HepG2 (cell line): Measurements from ENCODE around the gene MTA3. TPM values are rescaled to one million over a fixed set of nuclear protein-coding genes. Genes with fewer than 3 reads are reported as not detected.

Experiments
- EED ChIP-seq: sonication (generic); formaldehyde crosslinking; IDR thresholded peaks from 2 replicates; pipeline ENCODE4 v1.5.0; 2020; ENCODE audit warnings: mild to moderate bottlenecking, missing genetic modification reagents
- GATAD1 ChIP-seq: IDR thresholded peaks from 2 replicates; pipeline ENCODE4 v1.6.1; 2016; ENCODE audit warnings: missing genetic modification reagents, missing compliant biosample characterization
- HHEX ChIP-seq: IDR thresholded peaks from 2 replicates; pipeline ENCODE4 v1.6.1; 2016; ENCODE audit warnings: control low read depth
- HOXA3 ChIP-seq: sonication (generic); formaldehyde crosslinking; IDR thresholded peaks from 2 replicates; pipeline ENCODE4 v1.5.0; 2020; ENCODE audit warnings: missing genetic modification reagents
- NAIF1 ChIP-seq: sonication (generic); formaldehyde crosslinking; IDR thresholded peaks from 2 replicates; pipeline ENCODE4 v1.5.0; 2020; ENCODE audit warnings: mild to moderate bottlenecking, missing genetic modification reagents, borderline replicate concordance
- NCOA2 ChIP-seq: sonication (generic); formaldehyde crosslinking; IDR thresholded peaks from 2 replicates; pipeline ENCODE4 v1.8.0; 2022; ENCODE audit warnings: inconsistent platforms
- ONECUT2 ChIP-seq: sonication (generic); formaldehyde crosslinking; IDR thresholded peaks from 2 replicates; pipeline ENCODE4 v1.4.0; 2020; ENCODE audit warnings: missing genetic modification reagents
- PHF8 ChIP-seq: sonication (generic); formaldehyde crosslinking; IDR thresholded peaks from 2 replicates; pipeline ENCODE4 v1.5.0; 2020; ENCODE audit warnings: missing genetic modification reagents
- SP5 ChIP-seq: IDR thresholded peaks from 2 replicates; pipeline ENCODE4 v1.6.1; 2016; ENCODE audit warnings: low read depth, borderline replicate concordance
- TCF7L2 ChIP-seq: IDR thresholded peaks from 2 replicates; pipeline ENCODE4 v1.6.1; 2011; ENCODE audit warnings: mild to moderate bottlenecking, low read depth, low read length, moderate library complexity
- THAP11 ChIP-seq: IDR thresholded peaks from 2 replicates; pipeline ENCODE4 v1.6.1; 2016; ENCODE audit warnings: missing biosample characterization, missing genetic modification reagents
- XBP1 ChIP-seq: sonication (generic); formaldehyde crosslinking; IDR thresholded peaks from 2 replicates; pipeline ENCODE4 v1.5.0; 2020; ENCODE audit warnings: missing genetic modification reagents
- ZNF552 ChIP-seq: sonication (generic); formaldehyde crosslinking; IDR thresholded peaks from 2 replicates; pipeline ENCODE4 v1.9.0; 2022; ENCODE audit warnings: missing genetic modification reagents, mild to moderate bottlenecking, borderline replicate concordance
- ZNF616 ChIP-seq: sonication (generic); formaldehyde crosslinking; IDR thresholded peaks from 2 replicates; pipeline ENCODE4 v1.5.0; 2020; ENCODE audit warnings: low read depth, mild to moderate bottlenecking, missing genetic modification reagents
- ZNF766 ChIP-seq: sonication (generic); formaldehyde crosslinking; IDR thresholded peaks from 2 replicates; pipeline ENCODE4 v1.5.0; 2020; ENCODE audit warnings: missing genetic modification reagents, borderline replicate concordance
- ZNF777 ChIP-seq: sonication (generic); formaldehyde crosslinking; IDR thresholded peaks from 2 replicates; pipeline ENCODE4 v1.4.0; 2020; ENCODE audit warnings: missing genetic modification reagents
- ZNF891 ChIP-seq: sonication (generic); formaldehyde crosslinking; IDR thresholded peaks from 2 replicates; pipeline ENCODE4 v1.5.0; 2020; ENCODE audit warnings: mild to moderate bottlenecking, missing genetic modification reagents
- polyA plus RNA-seq, 8 experiments: library from polyadenylated mRNA; depleted of rRNA in 3 of 8; stranded (reverse) in 7 of 8; unstranded in 1 of 8; fragments of >200 nt; fragmentation: Illumina TruSeq in 4 of 8; extraction: Trizol in 4 of 8; gene quantifications; 2 replicates each; pipeline versions ENCODE4 v1.2.1 to v1.2.3, GENCODE V29; 2011 to 2016; ENCODE audit warnings: low read depth in 4 of 8, missing spikeins in 1 of 8, mixed read lengths in 1 of 8; ENCODE audit not compliant: insufficient read depth in 1 of 8
- total RNA-seq, 5 experiments: library from RNA; depleted of rRNA; stranded (reverse); fragments of >200 nt; fragmentation: Illumina TruSeq; extraction: Trizol; gene quantifications; 2 replicates each; pipeline ENCODE4 v1.2.3, GENCODE V29; 2016; ENCODE audit warnings: low read depth in 1 of 5
- TF ChIP-seq, protein P1 (sequence below): sonication (generic); formaldehyde crosslinking; IDR thresholded peaks from 2 replicates; pipeline ENCODE4 v1.4.0; 2020; ENCODE audit warnings: mild to moderate bottlenecking, missing genetic modification reagents
- TF ChIP-seq, protein P2 (sequence below): sonication (generic); formaldehyde crosslinking; IDR thresholded peaks from 2 replicates; pipeline ENCODE4 v1.4.0; 2020; ENCODE audit warnings: missing genetic modification reagents
- TF ChIP-seq, protein P3 (sequence below): sonication (generic); formaldehyde crosslinking; IDR thresholded peaks from 2 replicates; pipeline ENCODE4 v1.4.0; 2020; ENCODE audit warnings: missing genetic modification reagents
- TF ChIP-seq, protein P4 (sequence below): sonication (generic); formaldehyde crosslinking; IDR thresholded peaks from 2 replicates; pipeline ENCODE4 v1.4.0; 2020; ENCODE audit warnings: mild to moderate bottlenecking, missing genetic modification reagents, borderline replicate concordance

Gene MTA3
- total and polyA plus RNA-seq, 2 of the 13 experiments (the other 11 are each of a cell fraction or from before 2014, with no cell fraction given) = 48.8 to 77.8 TPM

DNA sequence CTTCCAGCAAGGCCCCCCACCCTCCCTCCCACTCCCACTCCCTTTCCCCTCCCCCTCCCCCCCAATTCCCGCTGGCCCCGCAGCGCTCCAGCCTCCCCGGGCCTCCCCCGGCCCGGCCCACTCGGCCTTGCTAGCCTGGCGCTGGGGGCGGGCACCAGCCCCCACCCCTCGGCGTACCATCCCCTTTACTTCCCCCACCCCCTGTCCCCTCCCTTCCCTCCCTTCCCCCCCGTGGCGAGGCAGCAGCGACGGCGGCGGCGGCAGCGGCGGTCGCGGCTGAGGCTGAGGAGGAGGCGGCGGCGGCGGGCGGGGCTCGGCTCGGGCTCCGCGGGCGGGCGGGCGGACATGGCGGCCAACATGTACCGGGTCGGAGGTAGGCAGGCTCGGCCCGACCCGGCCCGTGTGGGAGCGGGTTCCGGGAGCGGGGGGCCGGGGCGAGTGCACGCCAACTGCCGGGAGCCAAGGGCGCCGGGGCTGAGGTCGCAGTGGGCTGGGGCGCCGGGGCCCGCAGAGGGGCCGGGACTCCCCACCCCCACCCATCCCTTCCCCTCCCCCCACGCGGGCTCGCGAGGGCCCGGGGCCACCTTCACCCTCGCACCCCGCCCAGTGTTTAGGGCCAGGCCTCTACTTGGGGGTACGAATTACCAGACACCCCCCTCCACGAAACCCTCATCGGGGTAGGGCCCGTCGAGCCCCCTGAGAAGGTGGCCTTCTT is at the start of gene MTA3 (continued):
- TF ChIP-seq, protein P1, sequence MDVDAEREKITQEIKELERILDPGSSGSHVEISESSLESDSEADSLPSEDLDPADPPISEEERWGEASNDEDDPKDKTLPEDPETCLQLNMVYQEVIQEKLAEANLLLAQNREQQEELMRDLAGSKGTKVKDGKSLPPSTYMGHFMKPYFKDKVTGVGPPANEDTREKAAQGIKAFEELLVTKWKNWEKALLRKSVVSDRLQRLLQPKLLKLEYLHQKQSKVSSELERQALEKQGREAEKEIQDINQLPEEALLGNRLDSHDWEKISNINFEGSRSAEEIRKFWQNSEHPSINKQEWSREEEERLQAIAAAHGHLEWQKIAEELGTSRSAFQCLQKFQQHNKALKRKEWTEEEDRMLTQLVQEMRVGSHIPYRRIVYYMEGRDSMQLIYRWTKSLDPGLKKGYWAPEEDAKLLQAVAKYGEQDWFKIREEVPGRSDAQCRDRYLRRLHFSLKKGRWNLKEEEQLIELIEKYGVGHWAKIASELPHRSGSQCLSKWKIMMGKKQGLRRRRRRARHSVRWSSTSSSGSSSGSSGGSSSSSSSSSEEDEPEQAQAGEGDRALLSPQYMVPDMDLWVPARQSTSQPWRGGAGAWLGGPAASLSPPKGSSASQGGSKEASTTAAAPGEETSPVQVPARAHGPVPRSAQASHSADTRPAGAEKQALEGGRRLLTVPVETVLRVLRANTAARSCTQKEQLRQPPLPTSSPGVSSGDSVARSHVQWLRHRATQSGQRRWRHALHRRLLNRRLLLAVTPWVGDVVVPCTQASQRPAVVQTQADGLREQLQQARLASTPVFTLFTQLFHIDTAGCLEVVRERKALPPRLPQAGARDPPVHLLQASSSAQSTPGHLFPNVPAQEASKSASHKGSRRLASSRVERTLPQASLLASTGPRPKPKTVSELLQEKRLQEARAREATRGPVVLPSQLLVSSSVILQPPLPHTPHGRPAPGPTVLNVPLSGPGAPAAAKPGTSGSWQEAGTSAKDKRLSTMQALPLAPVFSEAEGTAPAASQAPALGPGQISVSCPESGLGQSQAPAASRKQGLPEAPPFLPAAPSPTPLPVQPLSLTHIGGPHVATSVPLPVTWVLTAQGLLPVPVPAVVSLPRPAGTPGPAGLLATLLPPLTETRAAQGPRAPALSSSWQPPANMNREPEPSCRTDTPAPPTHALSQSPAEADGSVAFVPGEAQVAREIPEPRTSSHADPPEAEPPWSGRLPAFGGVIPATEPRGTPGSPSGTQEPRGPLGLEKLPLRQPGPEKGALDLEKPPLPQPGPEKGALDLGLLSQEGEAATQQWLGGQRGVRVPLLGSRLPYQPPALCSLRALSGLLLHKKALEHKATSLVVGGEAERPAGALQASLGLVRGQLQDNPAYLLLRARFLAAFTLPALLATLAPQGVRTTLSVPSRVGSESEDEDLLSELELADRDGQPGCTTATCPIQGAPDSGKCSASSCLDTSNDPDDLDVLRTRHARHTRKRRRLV (CRISPR knock-in tag) = no peak
- TF ChIP-seq ONECUT2 (CRISPR knock-in tag) (no peak), HHEX (CRISPR knock-in tag) (no peak), ZNF766 (no peak), THAP11 (CRISPR knock-in tag) (peak; percentile 9; the same call in 1 of the 2 replicates), XBP1 (CRISPR knock-in tag) (no peak), HOXA3 (CRISPR knock-in tag) (0 out of 2 replicates have a peak, but pooled peaks have one; percentile 8), ZNF891 (CRISPR knock-in tag) (no peak), ZNF777 (CRISPR knock-in tag) (peak; percentile 32; the same call in 1 of the 2 replicates), SP5 (CRISPR knock-in tag) (0 out of 2 replicates have a peak, but pooled peaks have one; percentile 2), NCOA2 (CRISPR knock-in tag) (no peak), TCF7L2 (no peak), ZNF616 (CRISPR knock-in tag) (0 out of 2 replicates have a peak, but pooled peaks have one; percentile 18), NAIF1 (CRISPR knock-in tag) (no peak), PHF8 (CRISPR knock-in tag) (peak; percentile 52), ZNF552 (CRISPR knock-in tag) (no peak), EED (no peak), GATAD1 (no peak)
- TF ChIP-seq, protein P2, sequence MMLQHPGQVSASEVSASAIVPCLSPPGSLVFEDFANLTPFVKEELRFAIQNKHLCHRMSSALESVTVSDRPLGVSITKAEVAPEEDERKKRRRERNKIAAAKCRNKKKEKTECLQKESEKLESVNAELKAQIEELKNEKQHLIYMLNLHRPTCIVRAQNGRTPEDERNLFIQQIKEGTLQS (CRISPR knock-in tag) = no peak
- TF ChIP-seq, protein P3, sequence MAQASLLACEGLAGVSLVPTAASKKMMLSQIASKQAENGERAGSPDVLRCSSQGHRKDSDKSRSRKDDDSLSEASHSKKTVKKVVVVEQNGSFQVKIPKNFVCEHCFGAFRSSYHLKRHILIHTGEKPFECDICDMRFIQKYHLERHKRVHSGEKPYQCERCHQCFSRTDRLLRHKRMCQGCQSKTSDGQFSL (CRISPR knock-in tag) = no peak
- TF ChIP-seq, protein P4, sequence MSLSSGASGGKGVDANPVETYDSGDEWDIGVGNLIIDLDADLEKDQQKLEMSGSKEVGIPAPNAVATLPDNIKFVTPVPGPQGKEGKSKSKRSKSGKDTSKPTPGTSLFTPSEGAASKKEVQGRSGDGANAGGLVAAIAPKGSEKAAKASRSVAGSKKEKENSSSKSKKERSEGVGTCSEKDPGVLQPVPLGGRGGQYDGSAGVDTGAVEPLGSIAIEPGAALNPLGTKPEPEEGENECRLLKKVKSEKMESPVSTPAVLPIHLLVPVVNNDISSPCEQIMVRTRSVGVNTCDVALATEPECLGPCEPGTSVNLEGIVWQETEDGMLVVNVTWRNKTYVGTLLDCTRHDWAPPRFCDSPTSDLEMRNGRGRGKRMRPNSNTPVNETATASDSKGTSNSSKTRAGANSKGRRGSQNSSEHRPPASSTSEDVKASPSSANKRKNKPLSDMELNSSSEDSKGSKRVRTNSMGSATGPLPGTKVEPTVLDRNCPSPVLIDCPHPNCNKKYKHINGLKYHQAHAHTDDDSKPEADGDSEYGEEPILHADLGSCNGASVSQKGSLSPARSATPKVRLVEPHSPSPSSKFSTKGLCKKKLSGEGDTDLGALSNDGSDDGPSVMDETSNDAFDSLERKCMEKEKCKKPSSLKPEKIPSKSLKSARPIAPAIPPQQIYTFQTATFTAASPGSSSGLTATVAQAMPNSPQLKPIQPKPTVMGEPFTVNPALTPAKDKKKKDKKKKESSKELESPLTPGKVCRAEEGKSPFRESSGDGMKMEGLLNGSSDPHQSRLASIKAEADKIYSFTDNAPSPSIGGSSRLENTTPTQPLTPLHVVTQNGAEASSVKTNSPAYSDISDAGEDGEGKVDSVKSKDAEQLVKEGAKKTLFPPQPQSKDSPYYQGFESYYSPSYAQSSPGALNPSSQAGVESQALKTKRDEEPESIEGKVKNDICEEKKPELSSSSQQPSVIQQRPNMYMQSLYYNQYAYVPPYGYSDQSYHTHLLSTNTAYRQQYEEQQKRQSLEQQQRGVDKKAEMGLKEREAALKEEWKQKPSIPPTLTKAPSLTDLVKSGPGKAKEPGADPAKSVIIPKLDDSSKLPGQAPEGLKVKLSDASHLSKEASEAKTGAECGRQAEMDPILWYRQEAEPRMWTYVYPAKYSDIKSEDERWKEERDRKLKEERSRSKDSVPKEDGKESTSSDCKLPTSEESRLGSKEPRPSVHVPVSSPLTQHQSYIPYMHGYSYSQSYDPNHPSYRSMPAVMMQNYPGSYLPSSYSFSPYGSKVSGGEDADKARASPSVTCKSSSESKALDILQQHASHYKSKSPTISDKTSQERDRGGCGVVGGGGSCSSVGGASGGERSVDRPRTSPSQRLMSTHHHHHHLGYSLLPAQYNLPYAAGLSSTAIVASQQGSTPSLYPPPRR (CRISPR knock-in tag) = no peak
